ENCODE data around the gene MBOAT2. TPM values are rescaled to one million over a fixed set of nuclear protein-coding genes. Genes with fewer than 3 reads are reported as not detected.

Gene MBOAT2
- total and polyA plus RNA-seq, 2 of the 13 experiments (the other 11 are each of a cell fraction or from before 2014, with no cell fraction given), result 0.11 to 0.36 TPM

DNA sequence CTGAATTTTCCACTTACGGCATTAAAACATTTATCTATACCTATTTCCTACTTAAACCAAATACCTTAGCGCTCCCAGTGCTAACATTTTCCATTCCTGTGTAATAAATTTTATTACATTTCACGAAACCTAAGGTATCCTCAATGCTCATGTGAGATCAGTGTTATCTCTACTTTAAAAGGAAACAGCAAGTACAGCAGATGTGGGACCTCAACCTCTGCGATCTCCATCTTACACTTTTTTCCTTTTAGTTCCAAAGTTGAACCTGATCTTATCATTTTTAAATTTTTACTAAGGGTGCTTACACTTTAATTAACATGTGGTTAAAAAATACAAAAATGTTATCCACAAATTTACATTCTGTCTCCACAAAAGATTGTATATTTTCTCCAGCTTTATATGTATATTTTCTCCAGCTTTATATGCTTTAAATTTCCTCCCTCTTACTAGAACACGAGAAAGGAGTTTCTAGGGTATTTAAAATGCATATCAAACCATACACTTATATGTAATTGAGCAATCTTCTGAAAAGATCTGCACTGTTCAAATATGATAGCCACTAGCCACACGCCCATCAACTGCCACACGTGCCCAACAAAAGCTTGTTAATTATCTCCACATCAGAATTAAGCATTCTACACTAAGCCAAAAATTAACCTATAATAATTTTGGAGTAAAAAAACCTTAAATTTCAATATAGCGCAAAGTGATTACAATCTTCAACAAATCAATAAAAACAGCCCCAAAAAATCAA lies 38.1 kb downstream of the MBOAT2 start:
- no peaks in the 10 kb centered on the region for H3K9me3 ChIP-seq (ENCODE audit: low read length)
- ChIA-PET POLR2A (no interaction called here), CTCF (ENCODE audit: low intra/inter-chr PET ratio, low total read pairs) (no interaction called here)
- no peaks in the 10 kb centered on the region for H3K79me2 ChIP-seq (ENCODE audit: insufficient read depth, low read length)
- no TSS peak for BruUV-seq (replicated peaks)
- FAIRE-seq (no peak), DNase-seq (ENCODE audit: low spot score) (no peak), ATAC-seq (no peak)
- intact Hi-C loops (cut with micrococcal nuclease; ENCODE audit: unreplicated experiment) (no loop called here), in situ Hi-C loops (cut with HindIII; ENCODE audit: extremely low pct_ligation_motif_present, low pct_unique_long_range_greater_than_20kb) (no loop called here)
- no peaks in the 10 kb centered on the region for H3K36me3 ChIP-seq (replicated peaks in 1 of 2; ENCODE audit: control insufficient read depth in 1 of 2, insufficient read depth in 2 of 2, low read length in 2 of 2)
- 40% methylated on average over 8 of the region's 8 CpGs for WGBS (ENCODE audit: low lambda C conversion rate)
- H3K4me2 ChIP-seq (ENCODE audit: low read depth, low read length), result no peak overlapping the region
- no peak overlapping the region for H2AFZ ChIP-seq (ENCODE audit: low read length)
- peaks cover 0 to 7% of the 10 kb centered on the region in 2 experiments; a peak in 2 of 5 replicates for H3K27me3 ChIP-seq (ENCODE audit: control insufficient read depth in 1 of 2, insufficient read depth in 2 of 2, low read length in 2 of 2)
- H3K27ac ChIP-seq (ENCODE audit: extremely low read length, insufficient read depth, low read length), result no peak overlapping the region
- H3K4me1 ChIP-seq (ENCODE audit: insufficient read depth, low read length), result peaks cover 13% of the 10 kb centered on the region
- no peaks in the 10 kb centered on the region for H4K20me1 ChIP-seq (ENCODE audit: insufficient read depth, low read length)
- H3K4me3 ChIP-seq (replicated peaks in 1 of 3; ENCODE audit: insufficient read depth in 1 of 3, low read depth in 2 of 3, low read length in 3 of 3), result no peak overlapping the region
- H3K9ac ChIP-seq (ENCODE audit: insufficient read depth, low read depth, low read length), result no peak overlapping the region
- TF ChIP-seq POLR2AphosphoS2 (IDR thresholded peaks at IDR 0.05; ENCODE audit: low read depth, low read length) (no peak), TCF7L2 (IDR thresholded peaks at IDR 0.05; ENCODE audit: low read depth, low read length) (no peak), KMT2A (CRISPR knock-in tag; IDR thresholded peaks at IDR 0.05) (no peak), KDM5B (CRISPR knock-in tag; IDR thresholded peaks at IDR 0.05; ENCODE audit: borderline replicate concordance) (no peak), ZNF333 (CRISPR knock-in tag; IDR thresholded peaks at IDR 0.05; ENCODE audit: borderline replicate concordance) (no peak), THAP9 (CRISPR knock-in tag; IDR thresholded peaks at IDR 0.05; ENCODE audit: borderline replicate concordance) (no peak), BRD4 (CRISPR knock-in tag; IDR thresholded peaks at IDR 0.05) (no peak), PTBP1 (IDR thresholded peaks at IDR 0.05; ENCODE audit: low read depth, low read length, poor library complexity, severe bottlenecking) (no peak), CREM (IDR thresholded peaks at IDR 0.05) (no peak), CREM (CRISPR knock-in tag; IDR thresholded peaks at IDR 0.05) (no peak), MLXIP (CRISPR knock-in tag; IDR thresholded peaks at IDR 0.05; ENCODE audit: borderline replicate concordance) (no peak), RFXAP (CRISPR knock-in tag; IDR thresholded peaks at IDR 0.05; ENCODE audit: borderline replicate concordance) (no peak), ZC3H4 (CRISPR knock-in tag; IDR thresholded peaks at IDR 0.05; ENCODE audit: borderline replicate concordance) (no peak), PRDM15 (CRISPR knock-in tag; IDR thresholded peaks at IDR 0.05) (no peak), NFYB (CRISPR knock-in tag; IDR thresholded peaks at IDR 0.05) (no peak)

All from HepG2 (cell line).